ENCODE results near the gene MCM5. TPM values are rescaled to one million over a fixed set of nuclear protein-coding genes. Genes with fewer than 3 reads are reported as not detected.
"Not testable (repeated sequence)": the region's sequence is repeated elsewhere in the genome, so short reads cannot be mapped to it uniquely, and the experiment has no call there.

Gene MCM5
- total RNA-seq, 2 donors from 2014 or later = 7.9 to 9.3 TPM

- H3K4me1 ChIP-seq = peaks cover 15% of the 10 kb centered on the region
- H3K36me3 ChIP-seq (replicated peaks in 1 of 2; ENCODE audit: insufficient read depth in 1 of 2, low read depth in 2 of 2) = no peaks in the 10 kb centered on the region
- H3K9me3 ChIP-seq = peaks cover 0 to 8% (median 0%) of the 10 kb centered on the region in 3 donors
- no peak for DNase-seq
- no peak overlapping the region for H3K4me3 ChIP-seq
- TF ChIP-seq POLR2A (IDR thresholded peaks at IDR 0.05) (no peak), CTCF (IDR thresholded peaks at IDR 0.05) (no peak)
- intact Hi-C loops (cut with DNase I) = no loop called here
- H3K27ac ChIP-seq = no peak overlapping the region
- WGBS, 2 donors = 74 to 88% methylated on average over 5 of the region's 8 CpGs
- no peaks in the 10 kb centered on the region for H3K27me3 ChIP-seq
- ATAC-seq = no peak
Measured at GRCh38 chr22:35435201-35435740, 35.3 kb downstream of the MCM5 start.

- 67 to 77% methylated on average over 5 of the region's 5 CpGs for WGBS, 2 donors
- no peaks in the 10 kb centered on the region for H3K36me3 ChIP-seq (replicated peaks in 1 of 2; ENCODE audit: insufficient read depth in 1 of 2, low read depth in 2 of 2)
- H3K27ac ChIP-seq = no peak overlapping the region
- peaks cover 0 to 8% (median 0%) of the 10 kb centered on the region in 3 donors for H3K9me3 ChIP-seq
- no peaks in the 10 kb centered on the region for H3K27me3 ChIP-seq
- intact Hi-C loops (cut with DNase I) = no loop called here
- ATAC-seq (no peak), DNase-seq (no peak)
- H3K4me1 ChIP-seq = peaks cover 5% of the 10 kb centered on the region
- H3K4me3 ChIP-seq = no peak overlapping the region
- TF ChIP-seq CTCF (IDR thresholded peaks at IDR 0.05) = no peak
- TF ChIP-seq POLR2A (IDR thresholded peaks at IDR 0.05) = no peak
Measured at GRCh38 chr22:35436421-35436820, 36.5 kb downstream of the MCM5 start.

GRCh38 chr22:35437049-35437448 is 37.1 kb downstream of the MCM5 start:
- no peaks in the 10 kb centered on the region for H3K4me1 ChIP-seq
- H3K36me3 ChIP-seq (replicated peaks in 1 of 2; ENCODE audit: insufficient read depth in 1 of 2, low read depth in 2 of 2) = no peaks in the 10 kb centered on the region
- ATAC-seq = no peak
- no peak overlapping the region for H3K4me3 ChIP-seq
- peaks cover 0 to 8% (median 0%) of the 10 kb centered on the region in 3 donors for H3K9me3 ChIP-seq
- TF ChIP-seq POLR2A (IDR thresholded peaks at IDR 0.05) = no peak
- no peak for TF ChIP-seq CTCF (IDR thresholded peaks at IDR 0.05)
- WGBS, 2 donors = 85 to 93% methylated on average over 1 to 2 of the region's 2 CpGs
- no peaks in the 10 kb centered on the region for H3K27me3 ChIP-seq
- no peak for DNase-seq
- intact Hi-C loops (cut with DNase I) = no loop called here
- H3K27ac ChIP-seq = no peak overlapping the region

- WGBS, 2 donors = 57 to 58% methylated on average over 3 of the region's 3 CpGs
- DNase-seq; H3K4me1 ChIP-seq; ATAC-seq; H3K27ac ChIP-seq; H3K27me3 ChIP-seq; H3K4me3 ChIP-seq; H3K36me3 ChIP-seq (replicated peaks in 1 of 2; ENCODE audit: insufficient read depth in 1 of 2, low read depth in 2 of 2); intact Hi-C loops (cut with DNase I); H3K9me3 ChIP-seq: not testable (repeated sequence)
Measured at GRCh38 chr22:35438673-35439364, 38.9 kb downstream of the MCM5 start.

- Histone ChIP-seq H3K9me3 (no peaks in the 10 kb centered on the region), H3K27ac (no peak overlapping the region), H3K27me3 (no peaks in the 10 kb centered on the region), H3K36me3 (replicated peaks in 1 of 2; ENCODE audit: insufficient read depth in 1 of 2, low read depth in 2 of 2) (no peaks in the 10 kb centered on the region), H3K4me3 (no peak overlapping the region), H3K4me1 (no peaks in the 10 kb centered on the region)
- WGBS, 2 donors = 71 to 93% methylated on average over 1 of the region's 1 CpG
- ATAC-seq = no peak
- no peak for DNase-seq
- intact Hi-C loops (cut with DNase I) = no loop called here
- TF ChIP-seq POLR2A (IDR thresholded peaks at IDR 0.05) (no peak), CTCF (IDR thresholded peaks at IDR 0.05) (no peak)
Measured at GRCh38 chr22:35439365-35439717, 39.4 kb downstream of the MCM5 start.
